Stimulated activated CD4-positive, alpha-beta T cell treated with anti-CD3 and anti-CD28 coated beads, Interleukin-1b, Interleukin-23, amount 100 ng/mL, for 24 hours (primary cell): Measurements from ENCODE around the gene CUL9.

Source experiments
- DNase-seq, 4 experiments: peaks; one replicate each; pipeline ENCODE4 v3.0.0-alpha.2; 2020; ENCODE audit warnings: low read depth in 4 of 4, low spot score in 1 of 4

Gene CUL9

GRCh38 chr6:43226192-43226851 is 44.3 kb downstream of the CUL9 start:
- DNase-seq, result no peak

GRCh38 chr6:43228951-43229802 is 47.2 kb downstream of the CUL9 start, which contains the start of gene DNPH1:
TSS of gene DNPH1 (minus strand) at chr6:43229481. CDS start at chr6:43229456, 25 bp downstream.
- DNase-seq, result peak; percentile 45 to 72 (median 70)

- no peak for DNase-seq
These were observed 48.0 kb downstream of the CUL9 start for GRCh38 chr6:43229803-43230620.

GRCh38 chr6:43231053-43231452 is 49.1 kb downstream of the CUL9 start:
- no peak for DNase-seq

GRCh38 chr6:43231735-43232450 is 49.9 kb downstream of the CUL9 start:
- no peak for DNase-seq

- no peak for DNase-seq
These were observed 53.8 kb downstream of the CUL9 start for GRCh38 chr6:43235841-43236240.

GRCh38 chr6:43239054-43239453 is 57.1 kb downstream of the CUL9 start:
- no peak for DNase-seq

- no peak for DNase-seq
These were observed 59.0 kb downstream of the CUL9 start for GRCh38 chr6:43240950-43241349.

GRCh38 chr6:43241446-43241845 is 59.5 kb downstream of the CUL9 start:
- DNase-seq, result no peak

GRCh38 chr6:43242908-43243663 is 61.1 kb downstream of the CUL9 start, which contains the start of gene TTBK1:
TSS of gene TTBK1 (plus strand) at chr6:43243481. CDS start at chr6:43246661, 3,180 bp downstream.
- no peak for DNase-seq

- no peak for DNase-seq
These were observed 61.8 kb downstream of the CUL9 start for GRCh38 chr6:43243664-43244321.

GRCh38 chr6:43246301-43247113 is 64.5 kb downstream of the CUL9 start:
- DNase-seq, result no peak

- peak; percentile 48 to 83 (median 68) for DNase-seq
These were observed 65.4 kb downstream of the CUL9 start for GRCh38 chr6:43247114-43247999.

GRCh38 chr6:43248101-43248500 is 66.1 kb downstream of the CUL9 start:
- DNase-seq, result no peak

- DNase-seq, result no peak
These were observed 66.8 kb downstream of the CUL9 start for GRCh38 chr6:43248791-43249190.

GRCh38 chr6:43250992-43251373 is 69.0 kb downstream of the CUL9 start:
- DNase-seq, result no peak

GRCh38 chr6:43253401-43253800 is 71.4 kb downstream of the CUL9 start:
- no peak for DNase-seq
